H9 (cell line): ENCODE data around the gene EFCAB11. TPM values are rescaled to one million over a fixed set of nuclear protein-coding genes. Genes with fewer than 3 reads are reported as not detected.

Experiments used
- DNase-seq: peaks from one replicate; pipeline ENCODE4 v3.0.0-alpha.2; 2017
- H2AFZ ChIP-seq: one replicate; pipeline ENCODE4 v1.6.1; 2013; ENCODE audit warnings: mild to moderate bottlenecking, low read length, control low read depth, moderate library complexity
- H2AK5ac ChIP-seq: 2 replicates; pipeline ENCODE4 v1.6.1; 2013; ENCODE audit warnings: low read length, control low read depth, mixed read lengths; ENCODE audit not compliant: insufficient read length
- H2BK120ac ChIP-seq: one replicate; pipeline ENCODE4 v1.6.1; 2013; ENCODE audit warnings: low read depth, mild to moderate bottlenecking, low read length, control low read depth, inconsistent platforms; ENCODE audit not compliant: poor library complexity, severe bottlenecking
- H2BK12ac ChIP-seq: 2 replicates; pipeline ENCODE4 v1.6.1; 2013; ENCODE audit warnings: low read length, control low read depth, mixed read lengths, low read depth; ENCODE audit not compliant: insufficient read length
- H2BK15ac ChIP-seq: 2 replicates; pipeline ENCODE4 v1.6.1; 2013; ENCODE audit warnings: low read depth, low read length, control low read depth
- H2BK20ac ChIP-seq: one replicate; pipeline ENCODE4 v1.6.1; 2013; ENCODE audit warnings: low read depth, mild to moderate bottlenecking, low read length, control low read depth, inconsistent platforms; ENCODE audit not compliant: poor library complexity, severe bottlenecking
- H2BK5ac ChIP-seq: 2 replicates; pipeline ENCODE4 v1.6.1; 2013; ENCODE audit warnings: low read length, control low read depth, mixed read lengths; ENCODE audit not compliant: insufficient read length
- H3K14ac ChIP-seq: 2 replicates; pipeline ENCODE4 v1.6.1; 2013; ENCODE audit warnings: low read length, control low read depth; ENCODE audit not compliant: insufficient read depth
- H3K18ac ChIP-seq: 2 replicates; pipeline ENCODE4 v1.6.1; 2013; ENCODE audit warnings: low read depth, mild to moderate bottlenecking, mixed read lengths, low read length, control low read depth; ENCODE audit not compliant: insufficient read length
- H3K23ac ChIP-seq: 2 replicates; pipeline ENCODE4 v1.6.1; 2013; ENCODE audit warnings: low read length, control low read depth, mixed read lengths, low read depth; ENCODE audit not compliant: insufficient read length
- H3K23me2 ChIP-seq: 2 replicates; pipeline ENCODE4 v1.6.1; 2013; ENCODE audit warnings: low read depth, mild to moderate bottlenecking, mixed read lengths, low read length, control low read depth; ENCODE audit not compliant: insufficient read length, poor library complexity, severe bottlenecking
- H3K27ac ChIP-seq: 2 replicates; pipeline ENCODE4 v1.5.1; 2013; ENCODE audit warnings: low read length, control low read depth, mixed read lengths, low read depth; ENCODE audit not compliant: insufficient read length
- H3K27me3 ChIP-seq: 2 replicates; pipeline ENCODE4 v1.6.1; 2013; ENCODE audit warnings: low read length, control low read depth, inconsistent platforms; ENCODE audit not compliant: insufficient read depth
- H3K4ac ChIP-seq: 2 replicates; pipeline ENCODE4 v1.6.1; 2013; ENCODE audit warnings: low read depth, mild to moderate bottlenecking, control low read depth, inconsistent platforms, low read length, moderate library complexity
- H3K4me1 ChIP-seq: 2 replicates; pipeline ENCODE4 v1.6.1; 2013; ENCODE audit warnings: low read length, control low read depth, inconsistent platforms; ENCODE audit not compliant: insufficient read depth
- H3K4me2 ChIP-seq: 2 replicates; pipeline ENCODE4 v1.6.1; 2013; ENCODE audit warnings: low read length, control low read depth, mixed read lengths; ENCODE audit not compliant: insufficient read length, insufficient read depth
- H3K56ac ChIP-seq: 2 replicates; pipeline ENCODE4 v1.6.1; 2013; ENCODE audit warnings: low read depth, mild to moderate bottlenecking, mixed read lengths, low read length, control low read depth; ENCODE audit not compliant: insufficient read length
- H3K79me1 ChIP-seq: 2 replicates; pipeline ENCODE4 v1.6.1; 2013; ENCODE audit warnings: low read depth, mild to moderate bottlenecking, moderate library complexity, low read length, control low read depth, inconsistent platforms; ENCODE audit not compliant: insufficient read depth, poor library complexity, severe bottlenecking
- H3K79me2 ChIP-seq: 2 replicates; pipeline ENCODE4 v1.6.1; 2013; ENCODE audit warnings: low read length, control low read depth, inconsistent platforms; ENCODE audit not compliant: insufficient read depth
- H3K9ac ChIP-seq: 2 replicates; pipeline ENCODE4 v1.6.1; 2013; ENCODE audit warnings: low read length, control low read depth, mixed read lengths; ENCODE audit not compliant: insufficient read length; ENCODE audit errors: extremely low read depth
- H3K9me3 ChIP-seq: one replicate; pipeline ENCODE4 v1.6.1; 2013; ENCODE audit warnings: low read depth, low read length, inconsistent platforms; ENCODE audit not compliant: control insufficient read depth
- H3T11ph ChIP-seq: one replicate; pipeline ENCODE4 v1.6.1; 2013; ENCODE audit warnings: mild to moderate bottlenecking, low read length, control low read depth, inconsistent platforms
- H4K20me1 ChIP-seq: one replicate; pipeline ENCODE4 v1.6.1; 2013; ENCODE audit not compliant: control insufficient read depth, insufficient read length, insufficient read depth
- H4K5ac ChIP-seq: 2 replicates; pipeline ENCODE4 v1.6.1; 2013; ENCODE audit warnings: low read depth, mild to moderate bottlenecking, mixed read lengths, low read length, control low read depth; ENCODE audit not compliant: insufficient read length
- H4K8ac ChIP-seq: replicated peaks from 2 replicates; pipeline ENCODE4 v1.6.1; 2013; ENCODE audit warnings: low read length, control low read depth, mixed read lengths, low read depth; ENCODE audit not compliant: insufficient read length
- H4K91ac ChIP-seq: 2 replicates; pipeline ENCODE4 v1.6.1; 2013; ENCODE audit warnings: low read depth, mild to moderate bottlenecking, moderate library complexity, mixed read lengths, low read length, control low read depth; ENCODE audit not compliant: insufficient read length
- H3K27ac Mint-ChIP-seq, 3 experiments: 2 replicates in 2 of 3; 3 replicates in 1 of 3; pipeline ENCODE4 v1.8.0; 2020 to 2021; ENCODE audit warnings: mixed read lengths in 3 of 3, mild to moderate bottlenecking in 1 of 3, moderate library complexity in 1 of 3
- H3K27me3 Mint-ChIP-seq: 2 replicates; pipeline ENCODE4 v1.8.0; 2021; ENCODE audit warnings: low read depth, mild to moderate bottlenecking, moderate library complexity, mixed read lengths
- H3K36me3 Mint-ChIP-seq, 3 experiments: 2 replicates in 2 of 3; 3 replicates in 1 of 3; pipeline ENCODE4 v1.8.0; 2020 to 2021; ENCODE audit warnings: low read depth in 3 of 3, mixed read lengths in 3 of 3; ENCODE audit not compliant: insufficient read depth in 1 of 3
- H3K4me1 Mint-ChIP-seq, 2 experiments: 2 replicates each; pipeline ENCODE4 v1.8.0; 2020; ENCODE audit warnings: mixed read lengths in 2 of 2
- H3K4me3 Mint-ChIP-seq, 2 experiments: 2 replicates in 1 of 2; 3 replicates in 1 of 2; pipeline ENCODE4 v1.8.0; 2020 to 2021; ENCODE audit warnings: mild to moderate bottlenecking in 2 of 2, mixed read lengths in 2 of 2, moderate library complexity in 1 of 2
- H3K9me3 Mint-ChIP-seq, 2 experiments: 2 replicates in 1 of 2; 3 replicates in 1 of 2; pipeline ENCODE4 v1.8.0; 2020; ENCODE audit warnings: mild to moderate bottlenecking in 2 of 2, mixed read lengths in 2 of 2, moderate library complexity in 1 of 2
- WGBS: extraction: QIAGEN DNeasy Blood & Tissue Kit; methylation state at CpG from one replicate; pipeline ENCODE4 v1.1.7; 2013; ENCODE audit warnings: missing lambda C conversion rate, low lambda C conversion rate, mixed read lengths; ENCODE audit not compliant: insufficient read length; ENCODE audit errors: extremely low coverage; 5-methylcytosine and 5-hydroxymethylcytosine counted together
- total RNA-seq: library from RNA; stranded (reverse); gene quantifications from 2 replicates; pipeline ENCODE4 v1.2.1, GENCODE V29; 2021
- TF ChIP-seq, protein P1 (sequence below): fragments of 200-600 bp; sonication (generic); conservative IDR thresholded peaks from 3 replicates; pipeline ENCODE4 v1.8.0; 2021; ENCODE audit warnings: antibody characterized with exemption, mild to moderate bottlenecking

EFCAB11 gene
- total RNA-seq, 1 experiment from 2014 or later: 17.4 TPM

DNA sequence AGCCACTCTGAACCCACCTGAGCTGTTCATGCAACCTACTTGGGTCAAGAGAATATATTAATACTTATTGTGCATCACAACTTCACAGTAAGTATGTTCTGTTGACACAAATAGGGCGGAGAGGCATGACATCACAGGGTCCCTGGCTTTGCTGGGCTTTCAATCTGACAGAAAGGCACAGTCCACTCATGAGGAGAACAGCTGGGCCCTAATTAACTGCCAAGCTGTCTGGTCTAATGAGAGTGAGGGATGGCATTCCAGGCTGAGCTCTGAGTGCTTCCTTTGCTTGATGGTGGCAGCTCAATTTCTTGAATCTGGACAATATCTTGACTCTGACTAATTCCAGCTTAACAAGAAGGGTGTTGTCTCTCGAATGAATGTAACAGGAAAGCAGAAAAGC lies 2.0 kb downstream of the EFCAB11 start:
- H3K4me1 Mint-ChIP-seq: peaks cover 22 to 23% of the 10 kb centered on the region in 2 experiments
- Histone ChIP-seq H3K18ac (no peak overlapping the region), H3K4me1 (peaks cover 3% of the 10 kb centered on the region; the same call in 1 of the 2 replicates), H3K23me2 (peaks cover 19% of the 10 kb centered on the region), H3T11ph (no peak overlapping the region), H3K79me2 (no peaks in the 10 kb centered on the region), H4K20me1 (no peaks in the 10 kb centered on the region), H2BK12ac (no peak overlapping the region), H3K9ac (no peak overlapping the region), H4K91ac (no peak overlapping the region), H3K4me2 (no peak overlapping the region), H2BK20ac (no peak overlapping the region), H2AFZ (no peak overlapping the region), H2AK5ac (no peak overlapping the region), H3K27ac (no peak overlapping the region), H3K9me3 (no peaks in the 10 kb centered on the region), H4K5ac (no peak overlapping the region), H3K14ac (no peak overlapping the region), H3K79me1 (peaks cover 3% of the 10 kb centered on the region), H2BK120ac (no peak overlapping the region), H2BK5ac (no peak overlapping the region), H3K23ac (no peak overlapping the region), H3K56ac (no peak overlapping the region), H4K8ac (no peak overlapping the region), H3K4ac (no peak overlapping the region), H2BK15ac (no peak overlapping the region), H3K27me3 (no peaks in the 10 kb centered on the region)
- TF ChIP-seq, protein P1, sequence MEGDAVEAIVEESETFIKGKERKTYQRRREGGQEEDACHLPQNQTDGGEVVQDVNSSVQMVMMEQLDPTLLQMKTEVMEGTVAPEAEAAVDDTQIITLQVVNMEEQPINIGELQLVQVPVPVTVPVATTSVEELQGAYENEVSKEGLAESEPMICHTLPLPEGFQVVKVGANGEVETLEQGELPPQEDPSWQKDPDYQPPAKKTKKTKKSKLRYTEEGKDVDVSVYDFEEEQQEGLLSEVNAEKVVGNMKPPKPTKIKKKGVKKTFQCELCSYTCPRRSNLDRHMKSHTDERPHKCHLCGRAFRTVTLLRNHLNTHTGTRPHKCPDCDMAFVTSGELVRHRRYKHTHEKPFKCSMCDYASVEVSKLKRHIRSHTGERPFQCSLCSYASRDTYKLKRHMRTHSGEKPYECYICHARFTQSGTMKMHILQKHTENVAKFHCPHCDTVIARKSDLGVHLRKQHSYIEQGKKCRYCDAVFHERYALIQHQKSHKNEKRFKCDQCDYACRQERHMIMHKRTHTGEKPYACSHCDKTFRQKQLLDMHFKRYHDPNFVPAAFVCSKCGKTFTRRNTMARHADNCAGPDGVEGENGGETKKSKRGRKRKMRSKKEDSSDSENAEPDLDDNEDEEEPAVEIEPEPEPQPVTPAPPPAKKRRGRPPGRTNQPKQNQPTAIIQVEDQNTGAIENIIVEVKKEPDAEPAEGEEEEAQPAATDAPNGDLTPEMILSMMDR: no peak
- H3K9me3 Mint-ChIP-seq: peaks cover 0 to 2% of the 10 kb centered on the region in 2 experiments; a peak in 2 of 5 replicates
- no peaks in the 10 kb centered on the region; the same call in 1 of the 2 replicates for H3K27me3 Mint-ChIP-seq
- peaks cover 19 to 39% (median 31%) of the 10 kb centered on the region in 3 experiments for H3K36me3 Mint-ChIP-seq
- no peak overlapping the region for H3K4me3 Mint-ChIP-seq
- no peak overlapping the region; a peak in 1 of 7 replicates for H3K27ac Mint-ChIP-seq
- DNase-seq: no peak
- WGBS: no CpG with 5 or more reads among the region's 2 CpGs
